OCI-M2 (cell line): ENCODE results near the gene KDM1A.

Experiments
- DNase-seq: peaks from one replicate; lab custom pipeline; 2025; ENCODE audit not compliant: unreplicated experiment; lab: John Stamatoyannopoulos, UW

Gene KDM1A

GRCh38 chr1:23103001-23103889, 84.0 kb downstream of the KDM1A start:
- no peak for DNase-seq

- DNase-seq, result no peak
Observed at GRCh38 chr1:23108918-23109533, 89.8 kb downstream of the KDM1A start.

- DNase-seq, result no peak
Observed at GRCh38 chr1:23110391-23110790, 91.1 kb downstream of the KDM1A start.

- DNase-seq, result no peak
Observed at GRCh38 chr1:23111600-23112535, 92.6 kb downstream of the KDM1A start.

GRCh38 chr1:23114424-23115079, 95.3 kb downstream of the KDM1A start:
- no peak for DNase-seq

GRCh38 chr1:23116216-23116836, 97.1 kb downstream of the KDM1A start:
- DNase-seq, result no peak

DNA sequence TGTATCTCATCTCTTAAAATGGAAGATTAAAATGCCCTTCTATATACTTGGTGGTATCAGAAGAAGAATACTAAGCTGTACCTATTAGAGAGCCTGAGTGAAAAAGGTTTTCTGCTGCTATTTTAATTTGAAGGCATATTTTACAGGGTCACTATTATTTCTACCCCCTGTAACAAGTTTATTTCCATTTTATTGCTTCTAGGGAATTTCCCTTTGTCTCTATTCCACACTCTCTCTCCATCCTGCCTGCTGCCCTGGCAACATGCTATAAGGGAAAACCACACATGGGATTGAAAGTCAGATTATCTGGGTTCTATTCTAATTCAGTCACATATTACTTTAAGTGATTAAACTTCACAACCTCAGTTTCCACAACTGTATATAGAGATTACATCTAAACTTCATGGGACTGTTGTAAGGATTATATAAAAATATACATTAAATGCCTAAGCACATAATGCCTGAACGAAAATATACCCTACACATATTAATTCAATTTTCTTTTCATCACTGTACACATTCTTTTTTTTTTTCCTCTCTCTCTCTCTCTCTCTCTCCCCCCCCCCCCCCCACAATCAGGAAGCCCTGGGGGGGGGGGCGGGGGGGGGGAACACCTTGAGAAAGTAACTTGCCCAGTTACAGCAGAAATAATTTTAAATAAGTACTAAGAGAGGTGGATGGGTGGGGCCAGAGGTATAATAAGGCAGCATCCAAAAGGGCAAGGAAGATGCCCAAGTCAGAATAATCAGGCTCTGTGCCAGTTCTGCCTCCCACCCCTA, 97.8 kb downstream of the KDM1A start:
- DNase-seq, result no peak

GRCh38 chr1:23118407-23118806, 99.1 kb downstream of the KDM1A start:
- no peak for DNase-seq

- DNase-seq, result no peak
Observed at GRCh38 chr1:23118957-23119792, 99.9 kb downstream of the KDM1A start.

GRCh38 chr1:23120383-23120782, 101.1 kb downstream of the KDM1A start:
- DNase-seq, result no peak

DNA sequence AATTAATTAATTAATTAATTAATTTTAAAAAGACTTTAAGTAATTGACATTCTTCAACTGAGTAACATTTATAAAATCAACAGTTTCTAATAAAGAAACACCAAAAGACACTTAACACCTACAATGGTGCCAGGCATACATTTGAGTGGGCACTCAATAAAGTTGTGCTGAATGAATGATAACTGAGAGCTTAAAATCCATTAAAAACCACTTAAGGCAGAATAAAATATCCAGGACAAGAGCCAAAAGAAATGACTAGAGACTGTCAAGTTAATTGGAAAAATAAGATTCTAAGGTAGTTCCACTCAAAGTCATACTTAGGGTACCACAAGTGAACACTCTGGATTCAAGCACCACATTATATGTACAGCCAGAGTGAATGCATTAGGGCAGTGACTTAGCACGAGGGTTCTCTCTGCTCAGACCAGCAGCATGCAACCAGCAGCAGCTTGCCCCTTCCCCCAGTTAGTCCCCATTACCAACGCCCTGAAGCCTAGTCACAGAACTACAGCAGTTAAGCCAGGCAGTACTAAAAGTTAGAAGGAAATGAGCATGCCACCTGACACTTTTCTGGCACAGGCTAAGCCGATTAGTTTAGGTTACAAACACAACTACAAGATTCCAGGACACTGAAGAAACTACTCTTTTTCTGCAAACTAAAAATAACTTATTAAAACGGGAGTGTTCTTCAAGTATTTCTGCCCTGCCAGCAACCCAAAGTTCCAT, 102.9 kb downstream of the KDM1A start:
- DNase-seq, result no peak

GRCh38 chr1:23122796-23123195, 103.5 kb downstream of the KDM1A start:
- DNase-seq, result no peak

DNA sequence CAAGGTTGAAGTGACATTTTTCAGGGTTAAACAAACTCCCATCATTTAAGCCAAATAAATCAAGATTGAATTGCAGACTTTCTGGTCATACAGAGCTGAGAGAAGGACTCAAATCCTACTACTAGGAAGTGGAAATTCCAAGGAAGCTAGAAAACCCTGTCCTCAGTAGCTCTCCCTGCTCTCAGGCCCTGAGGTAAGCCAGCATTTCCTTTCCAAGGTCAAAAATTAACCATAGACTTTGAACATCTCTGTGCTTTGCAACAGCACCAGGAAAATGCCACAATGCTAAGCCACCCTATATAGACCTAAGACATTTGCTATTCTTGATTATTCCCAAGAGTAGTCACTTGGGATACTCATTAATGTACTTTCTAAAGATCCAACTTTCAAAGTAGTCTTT, 104.3 kb downstream of the KDM1A start:
- no peak for DNase-seq

- DNase-seq, result no peak
Observed at GRCh38 chr1:23124259-23125026, 105.2 kb downstream of the KDM1A start.

DNA sequence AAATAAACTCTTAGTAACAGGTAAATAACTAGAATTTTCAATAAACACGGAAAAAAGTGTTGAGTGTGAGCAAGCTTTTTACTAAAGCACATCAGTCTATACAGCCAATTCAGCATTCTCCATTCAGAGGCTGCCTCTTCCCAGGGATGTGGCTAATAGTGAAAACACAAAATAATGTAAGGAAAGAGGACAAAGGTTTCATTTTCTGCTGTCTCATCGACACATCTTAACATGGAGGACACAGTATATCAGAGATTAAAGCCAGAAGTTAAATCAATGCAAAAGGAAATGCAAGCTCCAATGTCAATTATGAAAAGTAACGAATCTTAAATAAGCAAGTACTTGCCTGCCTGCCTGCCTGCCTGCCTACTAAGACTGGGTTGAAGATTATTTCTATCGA, 106.2 kb downstream of the KDM1A start:
- no peak for DNase-seq

GRCh38 chr1:23126200-23126599, 106.9 kb downstream of the KDM1A start:
- DNase-seq, result no peak

DNA sequence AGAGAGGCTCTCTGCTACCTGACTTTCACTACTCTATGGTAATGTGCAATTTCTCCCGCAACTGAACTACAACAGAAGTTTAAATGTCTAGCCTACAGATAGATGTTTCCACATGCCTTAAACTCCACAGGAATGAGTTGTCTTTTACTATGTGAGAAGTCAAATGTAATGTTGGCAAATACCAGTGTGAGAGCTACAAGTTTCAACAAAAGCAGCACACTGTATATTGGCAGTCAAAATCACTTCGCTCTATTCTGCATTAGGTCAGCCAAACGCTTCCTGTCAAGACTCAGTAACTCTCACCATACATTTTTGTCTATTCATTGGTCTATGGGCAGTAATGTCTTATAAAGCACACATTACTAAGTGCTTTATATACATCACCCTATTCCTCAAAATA, 107.5 kb downstream of the KDM1A start:
- DNase-seq, result no peak
